Measurements from ENCODE around the gene KLHDC7A.

Gene KLHDC7A

GRCh38 chr1:18534810-18535205 lies 54.1 kb downstream of the KLHDC7A start:
- peaks cover 9% of the 10 kb centered on the region for H3K27me3 Mint-ChIP-seq (ENCODE audit: low read depth)
- no peaks in the 10 kb centered on the region for H3K36me3 Mint-ChIP-seq (ENCODE audit: low read depth)
- no peak overlapping the region for H3K27ac Mint-ChIP-seq
- H3K4me1 Mint-ChIP-seq (ENCODE audit: low read depth): no peaks in the 10 kb centered on the region
- H3K9me3 Mint-ChIP-seq: no peaks in the 10 kb centered on the region
- no peak overlapping the region for H3K4me3 Mint-ChIP-seq
